GM19328 (cell line): ENCODE results near the gene CCDC68.

ENCODE experiments used
- ATAC-seq: cut with Tn5 transposase; IDR thresholded peaks from one replicate; pipeline ENCODE4 v1.9.1; 2021; ENCODE audit warnings: mild to moderate bottlenecking, moderate library complexity; ENCODE audit not compliant: unreplicated experiment

Gene CCDC68

GRCh38 chr18:54923339-54923956 lies 35.8 kb downstream of the CCDC68 start:
- no peak for ATAC-seq

GRCh38 chr18:54919412-54919811 lies 39.8 kb downstream of the CCDC68 start:
- ATAC-seq, result no peak

GRCh38 chr18:54918060-54918459 lies 41.2 kb downstream of the CCDC68 start:
- no peak for ATAC-seq

- no peak for ATAC-seq
Observed at GRCh38 chr18:54916507-54916906, 42.8 kb downstream of the CCDC68 start.

- no peak for ATAC-seq
Observed at GRCh38 chr18:54914816-54915215, 44.4 kb downstream of the CCDC68 start.

- ATAC-seq, result no peak
Observed at GRCh38 chr18:54911551-54911950, 47.7 kb downstream of the CCDC68 start.

GRCh38 chr18:54910161-54910919 lies 48.9 kb downstream of the CCDC68 start:
- no peak for ATAC-seq

GRCh38 chr18:54909538-54909937 lies 49.7 kb downstream of the CCDC68 start:
- no peak for ATAC-seq

- no peak for ATAC-seq
Observed at GRCh38 chr18:54906331-54907185, 52.7 kb downstream of the CCDC68 start.

GRCh38 chr18:54905629-54906028 lies 53.6 kb downstream of the CCDC68 start:
- ATAC-seq, result no peak

GRCh38 chr18:54904581-54904980 lies 54.7 kb downstream of the CCDC68 start:
- ATAC-seq, result no peak

GRCh38 chr18:54900290-54900689 lies 59.0 kb downstream of the CCDC68 start:
- ATAC-seq, result no peak

- no peak for ATAC-seq
Observed at GRCh38 chr18:54899500-54899899, 59.8 kb downstream of the CCDC68 start.

GRCh38 chr18:54888933-54889332 lies 70.3 kb downstream of the CCDC68 start:
- no peak for ATAC-seq

GRCh38 chr18:54888378-54888777 lies 70.9 kb downstream of the CCDC68 start:
- no peak for ATAC-seq

GRCh38 chr18:54883816-54884604 lies 75.3 kb downstream of the CCDC68 start:
- ATAC-seq, result no peak

- no peak for ATAC-seq
Observed at GRCh38 chr18:54882318-54882717, 76.9 kb downstream of the CCDC68 start.

- no peak for ATAC-seq
Observed at GRCh38 chr18:54881229-54881768, 78.0 kb downstream of the CCDC68 start.

- no peak for ATAC-seq
Observed at GRCh38 chr18:54880395-54881105, 78.7 kb downstream of the CCDC68 start.

GRCh38 chr18:54879691-54880090 lies 79.6 kb downstream of the CCDC68 start:
- ATAC-seq, result no peak
